Stimulated activated CD4-positive, alpha-beta T cell treated with anti-CD3 and anti-CD28 coated beads, Interleukin-4, amount 100 ng/mL, for 24 hours (primary cell): Measurements from ENCODE around the gene ANO10.
"Not testable (repeated sequence)": the region's sequence is repeated elsewhere in the genome, so short reads cannot be mapped to it uniquely, and the experiment has no call there.

Experiments used
- DNase-seq: peaks from one replicate; pipeline ENCODE4 v3.0.0-alpha.2; 2020

Gene ANO10

GRCh38 chr3:43565661-43566341, 56.0 kb downstream of the ANO10 start:
- DNase-seq: not testable (repeated sequence)

- no peak for DNase-seq
Observed at GRCh38 chr3:43559961-43560360, 61.9 kb downstream of the ANO10 start.

GRCh38 chr3:43558171-43558570, 63.6 kb downstream of the ANO10 start:
- no peak for DNase-seq

DNA sequence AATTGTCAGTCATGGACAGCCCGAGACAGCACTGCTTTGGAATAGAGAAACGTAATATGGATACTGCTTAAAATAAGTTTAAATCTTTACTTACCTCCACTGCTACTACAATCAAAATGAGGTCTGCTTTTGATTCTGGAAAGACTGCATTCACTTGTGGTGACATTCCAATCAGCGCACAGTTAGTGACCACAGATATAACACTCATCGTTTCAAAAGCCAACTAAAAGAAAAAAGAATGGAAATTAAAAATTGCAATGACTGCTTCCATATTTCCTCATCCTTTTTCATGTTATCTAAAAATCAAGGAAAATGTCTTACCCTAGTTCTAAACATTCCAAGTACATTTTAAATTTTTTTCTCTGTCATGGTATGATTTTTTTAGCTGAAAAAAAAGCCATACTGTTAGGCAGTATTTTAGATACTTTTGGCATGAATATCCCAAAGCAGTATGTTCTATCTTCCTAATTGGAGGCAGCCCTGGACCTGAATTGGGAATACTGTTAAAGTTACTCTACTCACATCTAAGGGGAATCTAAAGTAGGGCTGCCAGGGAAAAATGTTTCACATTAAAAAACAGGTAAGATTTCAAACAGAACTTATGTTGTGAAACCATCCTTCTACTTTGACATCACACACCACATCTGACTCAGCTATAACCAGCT, 72.1 kb downstream of the ANO10 start:
- no peak for DNase-seq

- not testable (repeated sequence) for DNase-seq
Observed at GRCh38 chr3:43544277-43544676, 77.5 kb downstream of the ANO10 start.

GRCh38 chr3:43542328-43543043, 79.3 kb downstream of the ANO10 start:
- no peak for DNase-seq

DNA sequence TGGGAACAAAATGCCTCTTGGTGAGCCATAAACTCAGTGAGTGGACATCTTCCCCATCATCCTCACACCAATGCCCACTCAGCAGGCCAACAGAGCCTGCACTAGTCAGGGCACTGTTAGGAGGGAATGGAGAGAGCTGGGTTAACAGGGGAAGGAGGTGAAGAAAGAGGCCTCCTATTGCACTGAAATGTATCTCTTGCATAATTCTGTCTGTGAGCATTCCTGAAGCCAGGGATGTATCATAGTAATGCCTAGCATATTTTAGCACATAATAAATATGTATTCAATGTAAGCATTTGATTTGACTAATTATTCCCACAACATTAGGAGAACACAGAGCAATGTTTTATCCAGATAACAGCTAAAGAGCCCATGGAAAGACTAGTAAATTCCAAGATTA, 81.2 kb downstream of the ANO10 start:
- no peak for DNase-seq

- no peak for DNase-seq
Observed at GRCh38 chr3:43539321-43539720, 82.5 kb downstream of the ANO10 start.

DNA sequence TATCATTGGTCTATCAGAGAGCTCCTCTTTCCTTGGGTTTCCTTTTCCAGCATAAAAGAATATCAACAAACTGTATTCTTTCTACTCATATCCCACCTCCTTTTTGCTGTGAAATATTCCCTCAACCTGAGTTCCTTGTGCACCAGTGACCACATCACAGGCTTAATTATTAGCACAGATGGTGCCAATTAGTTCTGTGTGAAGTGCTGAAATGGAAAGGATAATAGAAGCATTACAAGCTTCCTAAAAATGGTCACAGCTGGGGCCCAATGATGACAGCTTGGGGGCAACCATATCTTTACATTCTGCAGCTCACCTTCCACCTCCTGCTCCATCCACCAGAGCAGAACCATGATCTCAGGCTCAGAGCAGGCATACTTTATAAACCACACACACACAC, 84.6 kb downstream of the ANO10 start:
- no peak for DNase-seq

GRCh38 chr3:43534675-43535074, 87.1 kb downstream of the ANO10 start:
- DNase-seq: no peak

DNA sequence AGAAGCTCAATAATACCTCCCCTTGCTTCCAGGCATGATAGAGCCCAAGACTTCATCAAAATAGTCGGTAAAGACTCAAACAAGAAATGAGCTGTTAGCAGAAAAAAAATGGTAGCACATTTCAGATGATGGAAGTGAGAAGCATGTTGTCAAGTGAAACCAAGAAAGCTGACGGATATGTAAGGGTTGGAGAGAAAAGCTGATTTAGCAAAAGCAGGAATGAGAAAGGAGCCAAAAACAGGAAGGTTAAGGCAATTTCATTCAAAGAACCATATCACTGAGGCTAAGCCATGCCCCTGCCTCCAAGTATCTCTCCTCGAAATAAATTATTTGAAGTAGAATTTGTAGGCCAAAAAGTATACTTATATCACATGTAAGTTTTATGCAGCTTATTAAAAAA, 88.8 kb downstream of the ANO10 start:
- DNase-seq: no peak

DNA sequence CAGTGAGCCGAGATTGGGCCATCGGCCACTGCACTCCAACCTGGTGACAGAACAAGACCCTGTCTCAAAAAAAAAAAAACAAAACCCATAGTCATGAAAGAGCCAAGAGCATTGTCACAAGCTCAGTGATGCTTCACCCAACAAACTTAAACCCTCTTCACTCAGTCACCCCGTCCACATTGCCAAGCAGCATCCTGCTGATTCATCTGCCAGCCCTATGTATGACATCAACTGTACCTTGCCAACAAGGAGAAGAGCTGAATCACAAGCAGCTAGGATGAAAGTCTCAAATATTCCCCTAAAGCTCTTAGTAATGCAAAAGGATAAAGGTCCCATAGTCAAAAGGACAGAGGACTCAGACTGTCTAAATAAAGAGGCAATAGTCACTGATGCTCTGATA, 90.0 kb downstream of the ANO10 start:
- DNase-seq: no peak

DNA sequence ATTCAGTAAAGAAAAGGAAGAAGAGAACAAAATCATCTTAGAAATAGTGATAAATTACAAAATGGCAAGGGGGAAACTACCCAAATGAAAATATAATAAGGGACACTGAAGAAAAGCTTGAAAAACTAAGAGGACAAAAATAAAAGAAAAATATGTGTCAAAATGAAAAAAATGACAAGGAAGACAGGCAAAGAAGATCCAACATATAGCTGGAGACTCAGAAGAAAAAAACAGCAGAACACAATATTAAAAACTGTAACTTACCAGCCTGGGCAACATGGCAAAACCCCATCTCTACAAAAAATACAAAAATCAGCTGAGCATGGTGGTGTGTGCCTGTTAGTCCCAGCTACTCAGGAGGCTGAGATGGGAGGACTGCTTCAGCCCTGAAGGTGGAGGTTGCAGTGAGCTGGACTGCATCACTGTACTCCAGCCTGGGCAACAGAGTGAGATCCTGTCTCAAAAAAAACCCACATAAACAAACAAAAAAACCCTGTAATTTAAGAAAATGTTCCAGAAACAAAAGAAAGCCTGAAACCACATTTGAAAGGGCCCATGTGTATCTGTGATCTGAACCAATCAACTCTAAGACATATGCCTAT, 93.2 kb downstream of the ANO10 start:
- DNase-seq: no peak

- DNase-seq: no peak
Observed at GRCh38 chr3:43526956-43527355, 94.9 kb downstream of the ANO10 start.

- no peak for DNase-seq
Observed at GRCh38 chr3:43525941-43526607, 95.7 kb downstream of the ANO10 start.

DNA sequence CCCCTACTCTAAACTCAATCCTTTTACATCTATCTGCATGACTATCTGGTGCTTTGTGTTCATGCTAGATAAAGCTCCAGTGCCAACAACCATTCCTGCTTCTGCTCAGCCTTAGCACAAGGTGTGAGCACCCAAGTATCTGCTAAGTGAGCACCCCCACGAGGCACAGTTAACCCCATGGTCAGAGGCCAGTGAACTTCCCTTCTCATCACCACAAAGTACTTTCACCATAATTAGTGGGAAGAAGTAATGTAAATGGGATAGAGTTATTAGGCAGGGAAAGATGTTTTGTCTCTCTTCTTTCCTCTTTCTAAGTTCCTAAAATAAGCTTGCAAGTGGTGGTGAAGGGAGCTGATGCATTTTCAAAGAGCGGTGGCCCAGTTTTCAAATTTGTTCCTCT, 96.4 kb downstream of the ANO10 start:
- DNase-seq: no peak

- DNase-seq: no peak
Observed at GRCh38 chr3:43523454-43524053, 98.3 kb downstream of the ANO10 start.

DNA sequence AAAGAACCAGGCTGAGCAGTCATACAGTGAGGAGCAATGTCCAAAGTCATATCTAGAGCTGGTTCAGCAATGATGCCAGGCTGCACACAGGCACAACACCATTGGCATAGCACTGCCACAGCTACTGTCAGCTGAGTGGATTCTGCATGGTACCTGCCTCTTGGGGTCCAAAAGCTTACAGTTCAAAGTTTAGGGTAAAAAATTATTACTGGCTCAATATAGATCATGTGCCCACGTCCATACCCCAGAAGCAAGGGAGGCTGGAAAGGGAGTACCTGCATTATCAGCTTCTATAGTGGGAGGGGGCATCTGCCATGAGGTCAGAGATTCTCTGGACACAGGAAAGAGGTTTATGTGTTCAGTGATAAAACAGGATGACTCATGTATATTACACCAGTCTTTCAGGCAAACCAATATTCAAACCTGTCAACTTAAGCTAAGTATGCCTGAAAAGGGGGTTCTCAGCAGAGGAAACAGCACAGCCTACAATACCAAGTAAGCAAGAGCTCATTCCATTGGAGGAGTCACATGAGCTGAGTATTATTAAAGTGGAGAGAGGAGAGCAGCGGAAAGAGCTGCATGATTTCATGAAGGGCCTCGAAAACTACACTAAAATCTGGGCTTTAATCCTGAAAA, 99.0 kb downstream of the ANO10 start:
- DNase-seq: no peak

- DNase-seq: no peak
Observed at GRCh38 chr3:43521941-43522340, 99.9 kb downstream of the ANO10 start.

DNA sequence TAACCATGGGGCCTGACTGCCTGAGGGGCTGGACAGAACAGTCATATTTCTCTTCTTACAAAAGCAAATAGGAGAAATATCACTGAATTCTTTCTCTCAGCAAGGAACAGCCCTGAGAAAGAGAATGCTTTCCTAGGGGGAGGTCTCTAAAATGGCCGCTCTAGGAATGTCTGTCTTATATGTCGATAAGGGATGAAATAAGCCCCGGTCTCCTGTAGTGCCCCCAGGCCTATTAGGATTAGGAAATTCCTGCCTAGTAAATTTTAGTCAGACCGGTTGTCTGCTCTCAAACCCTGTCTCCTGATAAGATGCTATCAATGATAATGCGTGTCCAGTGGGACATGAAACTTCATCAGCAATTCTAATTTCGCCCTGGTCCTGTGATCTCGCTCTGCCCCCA, 103.3 kb downstream of the ANO10 start:
- DNase-seq: not testable (repeated sequence)

DNA sequence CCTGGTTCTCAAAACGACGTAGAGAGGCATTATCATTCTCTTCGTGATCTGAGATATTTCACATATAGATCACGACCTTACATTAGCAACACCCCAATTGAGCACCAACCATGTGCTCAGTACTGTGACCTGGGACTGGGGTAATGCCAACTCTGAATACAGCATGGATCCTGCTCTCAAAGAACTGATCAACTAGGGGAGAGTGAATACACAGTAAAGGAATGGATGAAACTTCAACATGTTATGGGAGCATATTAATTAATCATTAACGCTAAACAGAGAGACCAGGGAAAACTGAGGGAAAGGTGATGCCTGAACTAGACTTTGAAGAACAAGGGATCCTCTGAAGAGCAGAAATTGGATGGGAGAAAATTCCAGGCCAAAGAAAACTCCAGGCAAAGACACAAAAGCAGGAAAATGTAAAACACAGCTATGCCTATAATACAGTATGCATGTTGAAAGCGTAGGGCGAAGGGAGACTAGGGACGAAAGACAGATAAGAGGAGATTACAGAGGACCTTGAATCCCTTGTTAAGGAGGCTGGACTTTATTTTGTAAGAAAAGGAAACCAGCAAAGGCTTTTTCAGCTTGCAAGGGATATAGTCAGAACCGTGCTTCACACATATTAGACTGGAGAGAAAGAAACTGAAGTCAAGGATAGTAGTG, 105.7 kb downstream of the ANO10 start:
- no peak for DNase-seq
